ENCODE measurements around the gene ARG2. TPM values are rescaled to one million over a fixed set of nuclear protein-coding genes. Genes with fewer than 3 reads are reported as not detected.
A peak's percentile ranks its signal among the peaks of the same experiment; 100 is the strongest.
"Not testable (repeated sequence)": the region's sequence is repeated elsewhere in the genome, so short reads cannot be mapped to it uniquely, and the experiment has no call there.

ARG2 gene
- total RNA-seq, 2 donors from 2014 or later, result 4.7 to 11.5 TPM

GRCh38 chr14:67589204-67589770 lies 30.4 kb upstream of the ARG2 start:
- Histone ChIP-seq H3K4me1 (no peaks in the 10 kb centered on the region), H3K9me3 (no peaks in the 10 kb centered on the region), H3K27ac (no peak overlapping the region), H3K4me3 (no peak overlapping the region), H3K27me3 (no peaks in the 10 kb centered on the region), H3K36me3 (peaks cover 9% of the 10 kb centered on the region), H3K9ac (ENCODE audit: low read depth in 2 of 2, low read length in 2 of 2) (no peak overlapping the region)
- intact Hi-C loops (cut with DNase I), result no loop called here
- no peak for DNase-seq
- TF ChIP-seq CTCF (IDR thresholded peaks at IDR 0.05), result no peak

- H3K4me3 ChIP-seq; H3K27ac ChIP-seq; H3K9me3 ChIP-seq; H3K36me3 ChIP-seq; intact Hi-C loops (cut with DNase I); DNase-seq; H3K4me1 ChIP-seq; H3K9ac ChIP-seq (ENCODE audit: low read depth in 2 of 2, low read length in 2 of 2); H3K27me3 ChIP-seq: not testable (repeated sequence)
Observed at GRCh38 chr14:67593650-67594049, 26.1 kb upstream of the ARG2 start.

GRCh38 chr14:67595392-67595791 lies 24.3 kb upstream of the ARG2 start:
- intact Hi-C loops (cut with DNase I), result no loop called here
- Histone ChIP-seq H3K4me1 (peaks cover 6% of the 10 kb centered on the region), H3K4me3 (no peak overlapping the region), H3K27ac (no peak overlapping the region), H3K27me3 (no peaks in the 10 kb centered on the region), H3K36me3 (no peaks in the 10 kb centered on the region), H3K9me3 (no peaks in the 10 kb centered on the region), H3K9ac (ENCODE audit: low read depth in 2 of 2, low read length in 2 of 2) (no peak overlapping the region)
- TF ChIP-seq CTCF (IDR thresholded peaks at IDR 0.05), result no peak
- DNase-seq, result no peak

- peak; percentile 94 for DNase-seq
- H3K4me3 ChIP-seq, result peak within 1 kb of the TSS; percentile 82
- peaks cover 6% of the 10 kb centered on the region for H3K4me1 ChIP-seq
- H3K36me3 ChIP-seq, result no peaks in the 10 kb centered on the region
- intact Hi-C loops (cut with DNase I), result loop anchor here (5.0 kb wide), 1 partner anchor 82 kb away; no protein-coding TSS in a partner anchor
- H3K9me3 ChIP-seq, result no peaks in the 10 kb centered on the region
- H3K9ac ChIP-seq (ENCODE audit: low read depth in 2 of 2, low read length in 2 of 2), result peak within 1 kb of the TSS; percentile 90 to 92
- peak within 1 kb of the TSS; percentile 88 for H3K27ac ChIP-seq
- peak; percentile 39 for TF ChIP-seq CTCF (IDR thresholded peaks at IDR 0.05)
- H3K27me3 ChIP-seq, result no peaks in the 10 kb centered on the region
Observed at GRCh38 chr14:67599698-67600561, 19.8 kb upstream of the ARG2 start, which contains the start of gene PIGH. Gene PIGH (minus strand): TSS chr14:67600268. CDS start chr14:67600203, 65 bp downstream.

GRCh38 chr14:67600562-67600974 lies 19.2 kb upstream of the ARG2 start:
- H3K4me1 ChIP-seq, H3K27me3 ChIP-seq, DNase-seq, H3K36me3 ChIP-seq, H3K9me3 ChIP-seq: not testable (repeated sequence)
- Histone ChIP-seq H3K4me3 (peak overlapping the region; percentile 82), H3K27ac (peak overlapping the region; percentile 88), H3K9ac (ENCODE audit: low read depth in 2 of 2, low read length in 2 of 2) (peak overlapping the region; percentile 90 to 92)
- intact Hi-C loops (cut with DNase I), result loop anchor here (5.0 kb wide), 1 partner anchor 82 kb away; no protein-coding TSS in a partner anchor

GRCh38 chr14:67602076-67602475 lies 17.6 kb upstream of the ARG2 start:
- intact Hi-C loops (cut with DNase I), result loop anchor here (5.0 kb wide), 1 partner anchor 80 kb away; no protein-coding TSS in a partner anchor

More at GRCh38 chr14:67602076-67602475, 17.6 kb upstream of the ARG2 start:
- Histone ChIP-seq H3K36me3 (no peaks in the 10 kb centered on the region), H3K9me3 (no peaks in the 10 kb centered on the region), H3K9ac (ENCODE audit: low read depth in 2 of 2, low read length in 2 of 2) (no peak overlapping the region), H3K4me1 (peaks cover 6% of the 10 kb centered on the region), H3K4me3 (no peak overlapping the region), H3K27me3 (no peaks in the 10 kb centered on the region), H3K27ac (no peak overlapping the region)
- no peak for TF ChIP-seq CTCF (IDR thresholded peaks at IDR 0.05)
- no peak for DNase-seq

Measured in colonic mucosa (tissue), 4 donors.